SK-N-SH treated with all-trans-retinoic acid at 6 μM for 48 hours (cell line): ENCODE measurements around the gene YPEL3.

Experiments
- ATAC-seq: fragments of 200-7000 bp; cut with Tn5 transposase; 3 replicates; pipeline ENCODE4 v1.9.1; 2020; ENCODE audit warnings: mild to moderate bottlenecking, moderate library complexity
- ARNTL ChIP-seq: fragments of 450-650 bp; formaldehyde crosslinking; IDR thresholded peaks from 2 replicates; pipeline ENCODE4 v1.5.0; 2020; ENCODE audit warnings: low read depth, mild to moderate bottlenecking, moderate library complexity, borderline replicate concordance
- BACH2 ChIP-seq: fragments of 250-450 bp; sonication (Bioruptor Pico); IDR thresholded peaks from 2 replicates; pipeline ENCODE4 v1.9.0; 2021; ENCODE audit warnings: mild to moderate bottlenecking, borderline replicate concordance
- CREB5 ChIP-seq: fragments of 250-450 bp; sonication (Bioruptor Pico); IDR thresholded peaks from 2 replicates; pipeline ENCODE4 v1.5.1; 2020; ENCODE audit warnings: low read depth, mild to moderate bottlenecking, moderate library complexity
- CSRNP3 ChIP-seq: fragments of 250-450 bp; sonication (Bioruptor Pico); IDR thresholded peaks from 2 replicates; pipeline ENCODE4 v1.5.1; 2021; ENCODE audit warnings: mild to moderate bottlenecking, moderate library complexity
- ESRRG ChIP-seq: fragments of 250-450 bp; sonication (Bioruptor Pico); IDR thresholded peaks from 2 replicates; pipeline ENCODE4 v1.6.1; 2021; ENCODE audit warnings: mild to moderate bottlenecking
- GLIS3 ChIP-seq: fragments of 250-450 bp; sonication (Bioruptor Pico); IDR thresholded peaks from 2 replicates; pipeline ENCODE4 v1.5.0; 2020; ENCODE audit warnings: mild to moderate bottlenecking, moderate library complexity
- ISL1 ChIP-seq: fragments of 250-450 bp; sonication (Bioruptor Pico); IDR thresholded peaks from 2 replicates; pipeline ENCODE4 v2.1.2; 2022; ENCODE audit warnings: mild to moderate bottlenecking, moderate library complexity
- OSR1 ChIP-seq: fragments of 250-450 bp; sonication (Bioruptor Pico); IDR thresholded peaks from 2 replicates; pipeline ENCODE4 v1.8.0; 2022; ENCODE audit warnings: moderate library complexity, mild to moderate bottlenecking, inconsistent platforms
- PPARA ChIP-seq: fragments of 250-450 bp; sonication (Bioruptor Pico); IDR thresholded peaks from 2 replicates; pipeline ENCODE4 v1.5.0; 2020; ENCODE audit warnings: mild to moderate bottlenecking, borderline replicate concordance
- RARB ChIP-seq: fragments of 250-450 bp; sonication (Bioruptor Pico); IDR thresholded peaks from 2 replicates; pipeline ENCODE4 v1.8.0; 2021; ENCODE audit warnings: mild to moderate bottlenecking, moderate library complexity
- SNAI2 ChIP-seq: fragments of 250-450 bp; sonication (Bioruptor Pico); IDR thresholded peaks from 2 replicates; pipeline ENCODE4 v1.5.0; 2020; ENCODE audit warnings: mild to moderate bottlenecking, moderate library complexity
- TOX ChIP-seq: fragments of 250-450 bp; sonication (Bioruptor Pico); IDR thresholded peaks from 2 replicates; pipeline ENCODE4 v1.8.0; 2021; ENCODE audit warnings: mild to moderate bottlenecking, moderate library complexity, borderline replicate concordance
- ZC3H10 ChIP-seq: fragments of 250-450 bp; sonication (Bioruptor Pico); IDR thresholded peaks from 2 replicates; pipeline ENCODE4 v1.5.1; 2021; ENCODE audit warnings: mild to moderate bottlenecking, moderate library complexity
- ZFP30 ChIP-seq: fragments of 450-650 bp; formaldehyde crosslinking; IDR thresholded peaks from 2 replicates; pipeline ENCODE4 v1.5.0; 2022; ENCODE audit warnings: mild to moderate bottlenecking, moderate library complexity
- ZNF565 ChIP-seq: fragments of 450-650 bp; formaldehyde crosslinking; conservative IDR thresholded peaks from 2 replicates; pipeline ENCODE4 v1.5.0; 2020; ENCODE audit warnings: low read depth, mild to moderate bottlenecking, moderate library complexity
- ZNF70 ChIP-seq: fragments of 450-650 bp; formaldehyde crosslinking; IDR thresholded peaks from 2 replicates; pipeline ENCODE4 v1.5.0; 2020; ENCODE audit warnings: mild to moderate bottlenecking, moderate library complexity
- ZNF8 ChIP-seq: fragments of 450-650 bp; formaldehyde crosslinking; IDR thresholded peaks from 2 replicates; pipeline ENCODE4 v1.5.0; 2020; ENCODE audit warnings: mild to moderate bottlenecking, moderate library complexity
- TF ChIP-seq, protein P1 (sequence below): fragments of 250-450 bp; sonication (Bioruptor Pico); IDR thresholded peaks from 2 replicates; pipeline ENCODE4 v1.8.0; 2020; ENCODE audit warnings: mild to moderate bottlenecking, moderate library complexity, borderline replicate concordance
- TF ChIP-seq, protein P2 (sequence below): fragments of 250-450 bp; sonication (Bioruptor Pico); IDR thresholded peaks from 2 replicates; pipeline ENCODE4 v1.5.0; 2020; ENCODE audit warnings: mild to moderate bottlenecking, moderate library complexity
- TF ChIP-seq, protein P3 (sequence below): fragments of 250-450 bp; sonication (Bioruptor Pico); IDR thresholded peaks from 2 replicates; pipeline ENCODE4 v1.8.0; 2021; ENCODE audit warnings: low read depth, mild to moderate bottlenecking, moderate library complexity, borderline replicate concordance

The YPEL3 gene

DNA sequence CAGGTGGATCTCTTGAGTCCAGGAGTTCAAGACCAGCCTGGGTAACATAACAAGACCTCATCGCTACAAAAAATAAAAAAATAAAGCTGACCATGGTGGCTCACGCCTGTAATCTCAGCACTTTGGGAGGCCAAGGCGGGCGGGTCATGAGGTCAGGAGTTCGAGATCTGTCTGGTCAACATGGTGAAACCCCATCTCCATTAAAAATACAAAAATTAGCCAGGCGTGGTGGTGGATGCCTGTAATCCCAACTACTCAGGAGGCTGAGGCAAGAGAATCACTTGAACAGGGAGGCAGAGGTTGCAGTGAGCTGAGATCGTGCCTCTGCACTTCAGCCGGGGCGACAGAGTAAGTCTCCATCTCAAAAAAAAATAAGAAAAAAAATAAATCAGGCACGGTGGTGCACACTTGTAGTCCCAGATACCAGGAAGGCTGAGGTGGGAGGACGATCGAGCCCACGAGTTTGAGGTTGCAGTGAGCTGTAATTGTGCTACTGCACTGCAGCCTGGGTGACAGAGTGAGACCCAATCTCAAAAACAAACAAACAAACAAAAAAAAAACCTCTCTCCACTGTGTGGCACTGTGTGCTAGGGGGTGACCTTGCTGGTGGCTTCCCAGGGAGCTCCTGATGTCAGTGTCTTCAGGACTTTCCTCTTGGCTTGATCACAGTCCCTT is 46.8 kb upstream of the YPEL3 start:
- no peak for TF ChIP-seq TOX (CRISPR knock-in tag)
- ATAC-seq: no peak

DNA sequence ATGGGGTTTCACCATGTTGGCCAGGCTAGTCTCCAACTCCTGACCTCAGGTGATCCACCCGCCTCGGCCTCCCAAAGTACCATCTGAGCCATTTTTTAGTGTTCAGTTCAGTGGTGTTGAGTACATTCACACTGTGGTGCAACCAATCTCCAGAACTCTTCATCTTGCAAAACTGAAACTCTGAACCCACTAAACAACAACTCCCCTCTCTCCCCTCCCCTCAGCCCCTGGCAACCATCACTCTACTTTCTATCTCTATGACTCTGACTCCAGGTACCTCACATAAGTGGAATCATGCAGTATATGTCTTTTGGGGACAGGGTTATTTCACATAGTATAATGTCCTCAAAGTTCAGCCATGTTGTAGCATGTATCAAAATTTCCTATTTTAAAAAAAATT is 45.7 kb upstream of the YPEL3 start:
- TF ChIP-seq, protein P1, sequence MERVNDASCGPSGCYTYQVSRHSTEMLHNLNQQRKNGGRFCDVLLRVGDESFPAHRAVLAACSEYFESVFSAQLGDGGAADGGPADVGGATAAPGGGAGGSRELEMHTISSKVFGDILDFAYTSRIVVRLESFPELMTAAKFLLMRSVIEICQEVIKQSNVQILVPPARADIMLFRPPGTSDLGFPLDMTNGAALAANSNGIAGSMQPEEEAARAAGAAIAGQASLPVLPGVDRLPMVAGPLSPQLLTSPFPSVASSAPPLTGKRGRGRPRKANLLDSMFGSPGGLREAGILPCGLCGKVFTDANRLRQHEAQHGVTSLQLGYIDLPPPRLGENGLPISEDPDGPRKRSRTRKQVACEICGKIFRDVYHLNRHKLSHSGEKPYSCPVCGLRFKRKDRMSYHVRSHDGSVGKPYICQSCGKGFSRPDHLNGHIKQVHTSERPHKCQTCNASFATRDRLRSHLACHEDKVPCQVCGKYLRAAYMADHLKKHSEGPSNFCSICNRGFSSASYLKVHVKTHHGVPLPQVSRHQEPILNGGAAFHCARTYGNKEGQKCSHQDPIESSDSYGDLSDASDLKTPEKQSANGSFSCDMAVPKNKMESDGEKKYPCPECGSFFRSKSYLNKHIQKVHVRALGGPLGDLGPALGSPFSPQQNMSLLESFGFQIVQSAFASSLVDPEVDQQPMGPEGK (CRISPR knock-in tag): no peak
- no peak for TF ChIP-seq ZNF70 (CRISPR knock-in tag)
- TF ChIP-seq, protein P2, sequence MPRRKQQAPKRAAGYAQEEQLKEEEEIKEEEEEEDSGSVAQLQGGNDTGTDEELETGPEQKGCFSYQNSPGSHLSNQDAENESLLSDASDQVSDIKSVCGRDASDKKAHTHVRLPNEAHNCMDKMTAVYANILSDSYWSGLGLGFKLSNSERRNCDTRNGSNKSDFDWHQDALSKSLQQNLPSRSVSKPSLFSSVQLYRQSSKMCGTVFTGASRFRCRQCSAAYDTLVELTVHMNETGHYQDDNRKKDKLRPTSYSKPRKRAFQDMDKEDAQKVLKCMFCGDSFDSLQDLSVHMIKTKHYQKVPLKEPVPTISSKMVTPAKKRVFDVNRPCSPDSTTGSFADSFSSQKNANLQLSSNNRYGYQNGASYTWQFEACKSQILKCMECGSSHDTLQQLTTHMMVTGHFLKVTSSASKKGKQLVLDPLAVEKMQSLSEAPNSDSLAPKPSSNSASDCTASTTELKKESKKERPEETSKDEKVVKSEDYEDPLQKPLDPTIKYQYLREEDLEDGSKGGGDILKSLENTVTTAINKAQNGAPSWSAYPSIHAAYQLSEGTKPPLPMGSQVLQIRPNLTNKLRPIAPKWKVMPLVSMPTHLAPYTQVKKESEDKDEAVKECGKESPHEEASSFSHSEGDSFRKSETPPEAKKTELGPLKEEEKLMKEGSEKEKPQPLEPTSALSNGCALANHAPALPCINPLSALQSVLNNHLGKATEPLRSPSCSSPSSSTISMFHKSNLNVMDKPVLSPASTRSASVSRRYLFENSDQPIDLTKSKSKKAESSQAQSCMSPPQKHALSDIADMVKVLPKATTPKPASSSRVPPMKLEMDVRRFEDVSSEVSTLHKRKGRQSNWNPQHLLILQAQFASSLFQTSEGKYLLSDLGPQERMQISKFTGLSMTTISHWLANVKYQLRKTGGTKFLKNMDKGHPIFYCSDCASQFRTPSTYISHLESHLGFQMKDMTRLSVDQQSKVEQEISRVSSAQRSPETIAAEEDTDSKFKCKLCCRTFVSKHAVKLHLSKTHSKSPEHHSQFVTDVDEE (CRISPR knock-in tag): no peak
- no peak for TF ChIP-seq ZFP30 (CRISPR knock-in tag)
- no peak for TF ChIP-seq PPARA (CRISPR knock-in tag)
- no peak for TF ChIP-seq OSR1 (CRISPR knock-in tag)
- TF ChIP-seq BACH2: no peak
- no peak for TF ChIP-seq SNAI2
- no peak for TF ChIP-seq TOX (CRISPR knock-in tag)
- TF ChIP-seq ZNF565: no peak
- no peak for TF ChIP-seq ZC3H10 (CRISPR knock-in tag)
- no peak for TF ChIP-seq ARNTL (CRISPR knock-in tag)
- TF ChIP-seq, protein P3, sequence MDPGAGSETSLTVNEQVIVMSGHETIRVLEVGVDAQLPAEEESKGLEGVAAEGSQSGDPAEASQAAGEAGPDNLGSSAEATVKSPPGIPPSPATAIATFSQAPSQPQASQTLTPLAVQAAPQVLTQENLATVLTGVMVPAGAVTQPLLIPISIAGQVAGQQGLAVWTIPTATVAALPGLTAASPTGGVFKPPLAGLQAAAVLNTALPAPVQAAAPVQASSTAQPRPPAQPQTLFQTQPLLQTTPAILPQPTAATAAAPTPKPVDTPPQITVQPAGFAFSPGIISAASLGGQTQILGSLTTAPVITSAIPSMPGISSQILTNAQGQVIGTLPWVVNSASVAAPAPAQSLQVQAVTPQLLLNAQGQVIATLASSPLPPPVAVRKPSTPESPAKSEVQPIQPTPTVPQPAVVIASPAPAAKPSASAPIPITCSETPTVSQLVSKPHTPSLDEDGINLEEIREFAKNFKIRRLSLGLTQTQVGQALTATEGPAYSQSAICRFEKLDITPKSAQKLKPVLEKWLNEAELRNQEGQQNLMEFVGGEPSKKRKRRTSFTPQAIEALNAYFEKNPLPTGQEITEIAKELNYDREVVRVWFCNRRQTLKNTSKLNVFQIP: no peak
- TF ChIP-seq GLIS3: no peak
- TF ChIP-seq ESRRG (CRISPR knock-in tag): no peak
- no peak for TF ChIP-seq ISL1 (CRISPR knock-in tag)
- no peak for TF ChIP-seq RARB (CRISPR knock-in tag)
- no peak for TF ChIP-seq CREB5 (CRISPR knock-in tag)
- TF ChIP-seq ZNF8: no peak
- no peak for ATAC-seq

- ATAC-seq: no peak
- no peak for TF ChIP-seq ARNTL (CRISPR knock-in tag)
- no peak for TF ChIP-seq OSR1 (CRISPR knock-in tag)
- no peak for TF ChIP-seq GLIS3
- TF ChIP-seq ZFP30 (CRISPR knock-in tag): no peak
- TF ChIP-seq CSRNP3 (CRISPR knock-in tag): no peak
- TF ChIP-seq BACH2: no peak
- no peak for TF ChIP-seq SNAI2
- TF ChIP-seq, protein P3: no peak
- TF ChIP-seq, protein P2 (CRISPR knock-in tag): no peak
- no peak for TF ChIP-seq RARB (CRISPR knock-in tag)
- no peak for TF ChIP-seq ESRRG (CRISPR knock-in tag)
- no peak for TF ChIP-seq CREB5 (CRISPR knock-in tag)
These were observed 43.8 kb upstream of the YPEL3 start for GRCh38 chr16:30139583-30140481.
